Right atrium auricular region (tissue), 2 donors: ENCODE data around the gene PLXNA2. TPM values are rescaled to one million over a fixed set of nuclear protein-coding genes. Genes with fewer than 3 reads are reported as not detected.
A peak's percentile ranks its signal among the peaks of the same experiment; 100 is the strongest.

Source experiments
- DNase-seq: peaks from one replicate; pipeline ENCODE4 v3.0.0-alpha.2; 2019; ENCODE audit warnings: low spot score
- H3K27ac ChIP-seq, 2 donors: fragments of 200-600 bp; sonication (generic); 1 replicate in 1 of 2; 2 replicates in 1 of 2; pipeline ENCODE4 v1.5.1; 2016 to 2019
- H3K27me3 ChIP-seq, 2 donors: fragments of 200-600 bp; sonication (generic); one replicate each; pipeline versions ENCODE4 v1.5.1 to v1.6.0; 2017 to 2019
- H3K36me3 ChIP-seq: fragments of 200-600 bp; sonication (generic); one replicate; pipeline ENCODE4 v1.5.1; 2016
- H3K4me1 ChIP-seq, 2 donors: fragments of 200-600 bp; sonication (generic); one replicate each; pipeline versions ENCODE4 v1.5.1 to v1.6.0; 2017 to 2019
- H3K4me3 ChIP-seq, 2 donors: fragments of 200-600 bp; sonication (generic); 1 replicate in 1 of 2; 2 replicates in 1 of 2; pipeline ENCODE4 v1.5.1; 2017 to 2019; ENCODE audit warnings: mild to moderate bottlenecking in 1 of 2, moderate library complexity in 1 of 2
- H3K9me3 ChIP-seq, 2 donors: fragments of 200-600 bp; sonication (generic); one replicate each; pipeline ENCODE4 v1.5.1; 2019
- total RNA-seq, 2 donors: library from RNA; depleted of rRNA; stranded (reverse); fragments of >200 nt; gene quantifications; one replicate each; pipeline ENCODE4 v1.1.0, GENCODE V29; 2016
- TF ChIP-seq, protein P1 (sequence below), 2 donors: fragments of 200-600 bp; sonication (generic); IDR thresholded peaks; one replicate each; pipeline ENCODE4 v1.5.1; 2019; ENCODE audit warnings: antibody characterized with exemption in 2 of 2

Gene PLXNA2
- total RNA-seq, 2 donors from 2014 or later, result 10.8 to 23.8 TPM

DNA sequence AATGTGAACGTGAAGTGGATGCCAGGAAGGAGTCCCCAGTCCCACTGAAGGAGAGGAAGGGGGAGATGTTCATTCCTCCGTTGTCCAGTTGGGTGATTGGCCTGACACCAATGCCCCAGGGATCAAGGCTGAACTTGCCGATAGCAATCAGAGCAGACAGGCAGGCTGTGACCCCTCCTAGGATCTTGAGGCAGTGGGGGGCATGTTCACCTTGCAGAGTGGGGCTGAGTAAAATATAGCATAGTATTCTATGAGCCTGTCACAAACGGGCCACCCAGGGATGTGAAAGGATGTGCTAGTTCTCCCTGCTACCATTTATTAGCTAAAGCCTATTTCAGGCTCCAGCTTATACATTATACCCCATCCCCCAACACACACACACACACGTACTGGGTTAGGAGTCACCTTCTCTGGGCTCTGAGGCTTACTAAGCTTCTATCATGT, 252.6 kb downstream of the PLXNA2 start:
- TF ChIP-seq, protein P1, sequence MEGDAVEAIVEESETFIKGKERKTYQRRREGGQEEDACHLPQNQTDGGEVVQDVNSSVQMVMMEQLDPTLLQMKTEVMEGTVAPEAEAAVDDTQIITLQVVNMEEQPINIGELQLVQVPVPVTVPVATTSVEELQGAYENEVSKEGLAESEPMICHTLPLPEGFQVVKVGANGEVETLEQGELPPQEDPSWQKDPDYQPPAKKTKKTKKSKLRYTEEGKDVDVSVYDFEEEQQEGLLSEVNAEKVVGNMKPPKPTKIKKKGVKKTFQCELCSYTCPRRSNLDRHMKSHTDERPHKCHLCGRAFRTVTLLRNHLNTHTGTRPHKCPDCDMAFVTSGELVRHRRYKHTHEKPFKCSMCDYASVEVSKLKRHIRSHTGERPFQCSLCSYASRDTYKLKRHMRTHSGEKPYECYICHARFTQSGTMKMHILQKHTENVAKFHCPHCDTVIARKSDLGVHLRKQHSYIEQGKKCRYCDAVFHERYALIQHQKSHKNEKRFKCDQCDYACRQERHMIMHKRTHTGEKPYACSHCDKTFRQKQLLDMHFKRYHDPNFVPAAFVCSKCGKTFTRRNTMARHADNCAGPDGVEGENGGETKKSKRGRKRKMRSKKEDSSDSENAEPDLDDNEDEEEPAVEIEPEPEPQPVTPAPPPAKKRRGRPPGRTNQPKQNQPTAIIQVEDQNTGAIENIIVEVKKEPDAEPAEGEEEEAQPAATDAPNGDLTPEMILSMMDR (IDR thresholded peaks at IDR 0.05), result no peak
- Histone ChIP-seq H3K4me1 (no peaks in the 10 kb centered on the region), H3K4me3 (no peak overlapping the region), H3K27ac (no peak overlapping the region), H3K27me3 (no peaks in the 10 kb centered on the region), H3K9me3 (no peaks in the 10 kb centered on the region), H3K36me3 (no peaks in the 10 kb centered on the region)
- peak; percentile 13 for DNase-seq

DNA sequence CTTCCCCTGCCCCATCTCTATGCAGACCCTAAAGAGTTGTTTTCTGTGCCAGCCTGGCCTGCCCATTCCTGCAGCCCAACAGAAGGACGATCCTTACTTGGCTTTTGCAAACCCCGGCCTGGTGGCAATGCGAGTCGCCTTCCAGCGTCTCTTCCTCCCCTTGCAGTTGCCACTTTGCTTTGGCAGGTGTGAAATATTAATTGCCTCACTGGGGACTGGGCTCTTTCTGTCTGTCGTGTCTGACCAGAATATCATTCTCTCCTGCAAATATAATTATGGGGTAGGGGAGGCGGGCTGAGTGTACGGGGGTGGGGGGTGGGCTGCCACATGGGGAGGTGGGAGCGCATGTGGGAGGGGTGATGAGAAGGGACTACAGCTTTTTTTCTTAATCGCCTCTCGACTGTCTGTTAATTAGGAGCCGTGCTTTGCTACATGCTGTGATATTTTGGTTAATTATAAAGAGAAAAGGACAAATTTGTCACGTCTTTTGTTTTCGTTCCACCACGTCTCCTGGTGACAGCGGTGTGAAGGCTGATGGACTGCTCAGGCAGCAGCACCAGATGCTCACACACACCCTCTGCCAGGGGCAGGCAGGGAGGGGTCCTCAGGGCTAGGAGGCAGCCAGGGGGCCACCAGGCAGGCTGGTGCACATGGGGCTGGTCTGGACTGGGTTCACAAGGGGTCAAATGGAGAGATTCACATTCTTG, 253.2 kb downstream of the PLXNA2 start:
- TF ChIP-seq, protein P1 (IDR thresholded peaks at IDR 0.05), result no peak
- no peak overlapping the region for H3K4me3 ChIP-seq
- H3K4me1 ChIP-seq, result no peaks in the 10 kb centered on the region
- no peaks in the 10 kb centered on the region for H3K27me3 ChIP-seq
- H3K36me3 ChIP-seq, result no peaks in the 10 kb centered on the region
- H3K27ac ChIP-seq, result no peak overlapping the region
- DNase-seq, result peak; percentile 18
- H3K9me3 ChIP-seq, result no peaks in the 10 kb centered on the region

DNA sequence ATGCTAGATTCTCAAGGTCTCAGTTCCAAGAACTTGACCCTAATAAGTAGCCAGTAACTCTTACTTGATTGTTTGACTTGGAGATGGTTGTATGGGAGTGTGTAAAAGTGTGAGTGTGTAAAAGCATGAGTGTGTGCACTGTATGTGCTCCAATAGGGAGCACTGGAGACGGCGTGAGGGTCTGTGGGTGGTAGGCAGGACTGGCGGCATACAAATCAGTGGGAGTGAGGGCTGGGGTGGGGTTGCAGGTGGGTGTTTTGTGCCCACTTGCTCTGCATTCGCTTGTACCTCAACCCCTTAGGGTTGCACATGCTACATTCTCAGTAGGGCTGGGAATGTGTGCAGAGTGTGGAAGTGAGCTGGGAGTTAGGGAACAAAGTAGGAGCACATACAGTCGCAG, 253.7 kb downstream of the PLXNA2 start:
- H3K36me3 ChIP-seq, result no peaks in the 10 kb centered on the region
- TF ChIP-seq, protein P1 (IDR thresholded peaks at IDR 0.05), result no peak
- H3K9me3 ChIP-seq, result no peaks in the 10 kb centered on the region
- no peak for DNase-seq
- no peak overlapping the region for H3K4me3 ChIP-seq
- H3K4me1 ChIP-seq, result no peaks in the 10 kb centered on the region
- H3K27me3 ChIP-seq, result no peaks in the 10 kb centered on the region
- no peak overlapping the region for H3K27ac ChIP-seq

DNA sequence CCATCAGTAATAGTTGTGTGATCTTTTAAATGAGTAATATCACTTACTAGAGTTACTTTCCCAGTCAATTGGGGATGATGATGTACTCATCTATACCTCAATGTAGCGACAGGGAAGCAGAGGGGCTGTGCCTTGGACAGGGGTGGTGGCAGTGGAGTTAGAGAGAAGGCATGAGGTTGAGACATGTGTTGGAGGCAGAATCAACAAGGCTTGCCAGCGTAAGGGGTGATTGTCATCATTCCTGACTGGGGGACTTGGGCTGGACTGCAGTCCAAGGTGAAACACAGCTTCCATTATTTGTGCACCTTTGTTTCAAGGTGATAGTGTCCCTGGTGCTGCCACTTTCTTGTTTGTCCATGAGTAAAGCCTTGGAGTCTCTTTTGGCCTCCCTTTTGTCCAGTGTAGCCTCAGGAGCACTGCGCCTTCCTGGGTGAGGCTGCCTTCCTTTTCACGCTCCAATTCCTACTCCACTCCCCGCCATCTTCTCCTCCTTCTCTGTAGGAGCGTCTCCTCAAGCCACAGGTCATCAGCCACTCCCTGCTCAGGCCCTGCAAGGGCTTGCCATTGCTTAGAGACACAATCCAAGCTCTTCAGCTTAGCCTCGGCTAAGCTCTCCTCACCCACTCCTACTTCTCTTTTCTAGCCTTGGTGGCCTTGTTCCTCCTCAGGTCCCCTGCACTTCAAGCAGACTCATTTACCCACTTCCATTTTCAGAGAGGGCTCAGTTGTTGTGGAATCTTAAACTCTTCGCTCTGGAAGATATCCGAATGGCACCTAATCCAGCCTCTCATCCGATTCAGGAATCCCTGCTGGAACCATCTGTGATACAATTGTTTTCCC, 255.6 kb downstream of the PLXNA2 start:
- H3K27ac ChIP-seq, result no peak overlapping the region
- H3K4me3 ChIP-seq, result no peak overlapping the region
- no peaks in the 10 kb centered on the region for H3K27me3 ChIP-seq
- no peak for DNase-seq
- H3K4me1 ChIP-seq, result no peaks in the 10 kb centered on the region
- no peaks in the 10 kb centered on the region for H3K9me3 ChIP-seq
- TF ChIP-seq, protein P1 (IDR thresholded peaks at IDR 0.05), result no peak
- no peaks in the 10 kb centered on the region for H3K36me3 ChIP-seq

DNA sequence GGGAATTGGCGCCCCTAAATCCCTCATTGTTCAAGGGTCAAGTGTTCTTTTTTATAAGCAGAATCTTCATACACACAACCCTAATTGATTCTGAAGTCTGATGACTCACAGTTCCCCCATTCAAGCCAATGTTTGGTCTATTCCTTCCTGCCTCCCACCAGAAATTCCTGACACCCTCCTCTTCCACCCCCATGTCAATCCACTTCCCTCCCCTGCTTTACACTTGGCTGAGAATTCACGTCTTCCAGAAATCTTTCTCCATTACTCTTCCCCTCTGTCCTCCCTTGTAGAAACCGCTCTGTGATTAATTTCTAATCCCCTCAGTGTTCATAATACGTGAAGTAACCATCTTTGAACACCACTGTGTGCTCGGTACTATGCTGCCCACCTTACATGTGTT, 257.0 kb downstream of the PLXNA2 start:
- no peaks in the 10 kb centered on the region for H3K27me3 ChIP-seq
- no peak for DNase-seq
- no peaks in the 10 kb centered on the region for H3K4me1 ChIP-seq
- H3K36me3 ChIP-seq, result no peaks in the 10 kb centered on the region
- TF ChIP-seq, protein P1 (IDR thresholded peaks at IDR 0.05), result no peak
- no peak overlapping the region for H3K4me3 ChIP-seq
- no peak overlapping the region for H3K27ac ChIP-seq
- H3K9me3 ChIP-seq, result no peaks in the 10 kb centered on the region
